Occipital lobe (tissue), 2 donors: Measurements from ENCODE around the gene PTPRN2. TPM values are rescaled to one million over a fixed set of nuclear protein-coding genes. Genes with fewer than 3 reads are reported as not detected.
"Not testable (repeated sequence)": the region's sequence is repeated elsewhere in the genome, so short reads cannot be mapped to it uniquely, and the experiment has no call there.

Experiments used
- DNase-seq: peaks from one replicate; lab custom pipeline; 2025; lab: John Stamatoyannopoulos, UW
- total RNA-seq: library from RNA; depleted of rRNA; stranded (reverse); fragments of >200 nt; gene quantifications from one replicate; pipeline ENCODE4 v1.2.3, GENCODE V29; 2014

PTPRN2 gene
- total RNA-seq, 1 donor from 2014 or later: 62.2 TPM

DNA sequence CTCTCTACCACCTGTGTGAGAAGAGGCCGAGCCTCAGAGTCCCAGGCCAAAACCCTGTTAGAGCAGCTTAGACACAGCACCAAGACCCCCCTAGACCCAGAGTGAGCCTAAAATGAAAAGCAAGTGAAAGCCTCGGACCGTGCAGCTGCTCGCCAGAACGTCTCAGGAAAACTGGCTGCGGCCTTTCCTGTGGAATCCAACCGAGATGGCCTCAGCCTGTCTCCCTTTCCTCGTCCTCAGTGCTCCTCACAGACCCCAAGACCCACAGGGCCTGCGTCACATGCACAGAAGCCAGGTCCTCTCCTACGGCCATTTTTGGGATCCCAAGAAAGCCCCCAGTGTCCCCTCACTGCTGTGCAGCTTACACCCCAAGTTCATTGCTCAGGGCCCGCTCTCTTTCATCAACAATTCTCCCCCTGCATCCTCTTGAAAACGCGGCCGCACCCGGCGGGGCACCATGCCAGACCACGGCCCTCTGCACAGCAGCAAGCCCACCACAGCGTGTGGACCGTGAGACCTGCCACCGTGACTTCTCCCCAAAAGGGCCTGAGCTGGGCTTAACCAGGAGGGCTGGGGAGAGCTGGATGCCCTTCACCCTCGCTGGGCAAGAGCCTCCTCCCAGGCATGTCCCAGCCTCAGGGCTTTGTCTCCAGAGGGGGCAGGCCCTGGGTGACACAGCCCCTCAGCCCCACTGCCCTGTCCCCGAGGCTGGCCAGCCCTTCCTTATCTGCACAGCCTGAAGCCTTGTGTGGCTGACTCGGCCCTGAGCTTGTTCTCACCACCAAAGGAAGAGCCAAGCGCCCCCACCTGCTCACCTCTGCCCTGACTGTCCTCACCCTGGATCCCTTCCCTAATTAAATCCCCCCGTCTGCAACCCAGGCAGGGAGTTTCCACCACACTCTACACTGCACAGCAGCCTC is 142.9 kb downstream of the PTPRN2 start:
- no peak for DNase-seq

GRCh38 chr7:158443688-158444483 is 143.7 kb downstream of the PTPRN2 start:
- DNase-seq: no peak

GRCh38 chr7:158443014-158443687 is 144.5 kb downstream of the PTPRN2 start:
- no peak for DNase-seq

GRCh38 chr7:158442260-158442659 is 145.4 kb downstream of the PTPRN2 start:
- DNase-seq: no peak

GRCh38 chr7:158439035-158439434 is 148.6 kb downstream of the PTPRN2 start:
- no peak for DNase-seq

DNA sequence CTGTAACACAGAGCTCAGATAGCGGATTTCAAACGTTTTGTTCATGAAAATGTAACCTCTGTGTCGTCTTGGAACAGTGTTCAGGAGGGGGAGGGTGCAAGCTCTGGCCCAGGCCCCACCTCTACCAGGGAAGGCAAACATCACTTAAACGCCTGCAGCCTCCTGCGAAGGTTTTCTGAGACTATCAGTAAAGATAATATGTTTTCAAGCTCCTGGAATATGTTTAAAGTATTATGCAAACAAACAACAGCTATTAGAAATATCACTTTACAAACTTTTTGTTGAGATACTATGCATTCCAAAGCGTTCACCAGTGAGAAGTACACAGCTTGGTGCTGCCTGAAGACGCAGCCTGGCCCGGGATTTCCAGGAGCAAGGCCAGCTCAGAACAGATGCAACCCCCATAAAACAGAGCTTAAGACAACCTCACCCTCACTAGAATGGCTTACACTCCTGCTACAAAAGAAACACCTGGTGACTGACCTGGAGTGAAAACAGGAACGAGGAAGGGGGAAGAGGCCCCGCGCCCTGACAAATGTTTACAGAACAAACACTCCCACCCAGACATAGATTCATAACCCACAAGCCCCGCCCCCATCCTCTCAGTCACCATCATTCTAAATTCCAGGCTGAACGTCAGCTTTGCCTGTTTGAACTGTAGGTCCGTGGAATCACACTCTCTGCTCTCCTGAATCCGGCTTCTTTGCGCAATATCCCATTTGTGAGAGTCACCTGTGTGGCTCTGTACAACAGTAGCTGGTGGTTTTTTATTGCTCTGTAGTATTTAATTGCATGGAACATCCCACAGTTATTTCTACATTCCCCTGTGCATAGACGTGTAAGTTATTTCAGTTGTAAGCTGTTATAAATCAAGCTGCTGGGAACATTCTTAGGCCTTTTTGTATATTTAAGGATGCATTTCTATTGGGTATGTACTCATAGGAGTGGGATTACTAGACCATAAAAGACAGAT is 155.0 kb downstream of the PTPRN2 start:
- no peak for DNase-seq

GRCh38 chr7:158431941-158432347 is 155.7 kb downstream of the PTPRN2 start:
- DNase-seq: no peak

DNA sequence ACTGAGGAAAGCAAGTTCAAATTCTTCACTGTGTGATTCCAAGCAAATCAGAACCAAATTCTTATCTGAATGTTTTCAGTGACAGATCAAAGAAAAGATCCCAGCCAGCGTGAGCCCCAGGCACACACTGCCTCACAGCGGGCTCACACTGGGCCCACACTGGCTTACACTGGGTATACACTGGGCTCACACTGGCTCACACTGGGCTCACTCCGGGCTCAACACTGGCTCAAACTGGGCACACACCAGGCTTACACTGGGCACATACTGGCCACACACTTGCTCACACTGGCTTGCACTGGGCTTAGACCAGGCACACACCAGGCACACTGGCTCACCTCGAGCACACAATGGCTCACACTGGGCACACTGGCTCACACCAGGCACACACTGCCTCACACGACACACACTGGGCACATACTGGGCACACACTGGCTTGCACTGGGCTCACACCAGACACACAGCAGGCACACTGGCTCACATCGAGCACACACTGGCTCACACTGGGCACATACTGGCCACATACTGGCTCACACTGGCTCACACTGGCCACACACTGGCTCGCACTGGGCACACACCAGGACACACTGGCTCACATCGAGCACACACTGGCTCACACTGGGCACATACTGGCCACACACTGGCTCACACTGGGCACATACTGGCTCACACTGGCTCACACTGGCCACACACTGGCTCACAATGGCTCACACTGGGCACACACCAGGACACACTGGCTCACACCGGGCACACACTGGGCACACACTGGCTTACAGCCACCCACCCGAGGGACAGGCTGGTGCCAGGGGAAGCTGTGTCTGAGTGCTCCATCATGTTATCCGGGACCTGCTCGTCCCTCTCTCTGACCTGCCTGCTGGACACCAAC is 156.3 kb downstream of the PTPRN2 start:
- DNase-seq: no peak

GRCh38 chr7:158430308-158431034 is 157.2 kb downstream of the PTPRN2 start:
- no peak for DNase-seq

- no peak for DNase-seq
These were observed 158.5 kb downstream of the PTPRN2 start for GRCh38 chr7:158428837-158429753.

- DNase-seq: no peak
These were observed 159.3 kb downstream of the PTPRN2 start for GRCh38 chr7:158428131-158428836.

GRCh38 chr7:158425676-158426075 is 161.9 kb downstream of the PTPRN2 start:
- not testable (repeated sequence) for DNase-seq

- DNase-seq: no peak
These were observed 163.1 kb downstream of the PTPRN2 start for GRCh38 chr7:158424531-158424930.

- no peak for DNase-seq
These were observed 163.6 kb downstream of the PTPRN2 start for GRCh38 chr7:158424011-158424410.

DNA sequence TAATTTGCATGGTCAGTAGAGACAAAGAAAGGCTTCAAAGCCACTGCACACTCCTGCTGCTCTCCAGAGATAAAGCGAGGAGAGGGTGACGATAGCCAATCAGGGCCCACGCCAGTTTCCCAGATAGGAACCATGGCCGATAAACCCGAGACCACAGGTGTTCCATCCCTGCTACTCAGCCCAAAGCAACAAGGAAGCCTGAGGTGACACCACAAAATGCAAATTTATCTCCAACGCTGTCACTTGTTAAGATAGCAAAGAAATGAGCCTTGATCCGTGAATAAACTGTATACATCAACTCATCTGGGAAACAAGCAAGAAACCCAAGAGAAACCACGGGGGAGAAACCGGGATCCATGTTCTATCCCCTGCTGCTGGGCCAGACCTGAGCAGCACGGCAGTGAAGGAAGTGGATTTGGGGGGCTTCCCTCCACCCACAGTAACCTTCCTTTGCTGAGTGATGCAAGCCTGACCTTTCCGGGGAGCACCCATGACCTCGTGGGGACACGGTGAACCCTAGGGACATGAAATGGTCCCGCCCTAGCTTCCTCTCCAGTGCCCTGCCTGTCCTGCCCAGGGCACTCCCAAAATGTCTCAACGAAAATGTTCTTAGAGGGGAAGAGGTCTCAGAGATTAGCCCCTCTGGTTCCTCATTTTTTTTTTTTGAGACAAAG is 164.6 kb downstream of the PTPRN2 start:
- no peak for DNase-seq

DNA sequence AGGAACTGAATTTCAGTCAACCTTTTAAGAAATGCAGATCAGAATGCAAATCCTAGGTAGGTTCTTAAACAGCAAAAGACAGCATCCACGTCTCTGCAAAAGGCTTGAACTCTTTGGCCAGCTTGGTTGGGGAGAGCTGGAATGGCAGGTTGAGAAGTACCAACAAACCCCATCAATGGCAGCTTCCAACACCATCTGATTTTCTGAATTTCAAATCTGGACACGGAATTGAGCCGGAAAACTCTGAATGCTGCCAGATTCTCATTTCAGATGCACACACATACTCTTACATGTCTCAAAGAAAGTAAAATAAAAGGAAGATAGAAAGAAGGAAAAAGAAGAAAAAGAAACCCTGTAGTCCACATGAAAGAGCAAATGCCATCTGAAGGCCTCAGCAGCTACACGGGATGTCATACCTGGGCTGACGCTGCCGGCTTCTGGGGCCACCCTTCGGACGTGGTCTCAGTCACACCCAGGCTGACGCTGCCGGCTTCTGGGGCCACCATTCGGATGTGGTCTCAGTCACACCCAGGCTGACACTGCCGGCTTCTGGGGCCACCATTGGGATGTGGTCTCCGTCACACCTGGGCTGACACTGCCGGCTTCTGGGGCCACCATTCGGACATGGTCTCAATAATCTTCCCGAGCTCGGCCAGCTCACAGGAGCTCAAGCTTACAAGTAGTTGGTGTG is 165.3 kb downstream of the PTPRN2 start:
- DNase-seq: no peak
